Neural cell (in vitro differentiated cells): ENCODE results near the gene ACOT13.

Source experiments
- CTCF ChIP-seq: fragments of 450-650 bp; IDR thresholded peaks from 2 replicates; pipeline ENCODE4 v1.5.1; 2014; ENCODE audit warnings: antibody characterized with exemption, mild to moderate bottlenecking, moderate library complexity; ENCODE audit not compliant: poor library complexity, severe bottlenecking
- EP300 ChIP-seq: fragments of 450-650 bp; conservative IDR thresholded peaks from 2 replicates; pipeline ENCODE4 v1.6.1; 2014; ENCODE audit warnings: antibody characterized with exemption, mild to moderate bottlenecking, moderate library complexity; ENCODE audit not compliant: poor library complexity, severe bottlenecking
- EZH2 ChIP-seq: fragments of 200-600, 300-800 bp; shearing (Covaris generic), sonication (generic); IDR thresholded peaks from 2 replicates; pipeline ENCODE4 v1.6.1; 2014; ENCODE audit warnings: antibody characterized with exemption, low read length, borderline replicate concordance, mild to moderate bottlenecking; ENCODE audit not compliant: insufficient read depth, poor library complexity, severe bottlenecking
- POLR2AphosphoS5 ChIP-seq: IDR thresholded peaks from 2 replicates; pipeline ENCODE4 v1.6.1; 2012
- RAD21 ChIP-seq: fragments of 450-650 bp; conservative IDR thresholded peaks from 2 replicates; pipeline ENCODE4 v1.6.1; 2014; ENCODE audit warnings: antibody characterized with exemption, mild to moderate bottlenecking, moderate library complexity
- SMC3 ChIP-seq: fragments of 450-650 bp; conservative IDR thresholded peaks from 2 replicates; pipeline ENCODE4 v1.6.1; 2014; ENCODE audit warnings: antibody characterized with exemption, mild to moderate bottlenecking, moderate library complexity; ENCODE audit not compliant: poor library complexity

DNA sequence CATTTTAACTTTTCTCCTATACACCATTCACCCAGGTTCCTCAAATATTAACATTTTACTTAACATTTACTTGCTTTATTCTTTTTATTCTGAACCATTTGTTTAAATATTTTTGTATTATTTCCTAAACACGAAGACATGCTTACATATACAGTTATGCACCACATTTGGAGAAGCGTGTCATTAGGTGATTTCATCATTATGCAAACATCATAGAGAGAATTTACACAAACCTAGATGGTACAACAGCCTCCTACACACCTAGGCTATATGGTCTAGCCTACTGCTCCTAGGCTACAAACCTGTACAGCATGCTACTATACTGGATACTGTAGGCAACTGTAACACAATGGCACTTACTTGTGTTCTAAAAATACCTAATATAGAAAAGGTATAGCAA lies 6.8 kb upstream of the ACOT13 start:
- TF ChIP-seq CTCF: no peak
- no peak for TF ChIP-seq POLR2AphosphoS5
- TF ChIP-seq EZH2: no peak
- TF ChIP-seq EP300: no peak
- no peak for TF ChIP-seq RAD21
- TF ChIP-seq SMC3: no peak
